ENCODE results near the gene BDH2.

BDH2 gene

GRCh38 chr4:103092245-103092644, 7.4 kb downstream of the BDH2 start:
- TF ChIP-seq CTCF (IDR thresholded peaks at IDR 0.05; ENCODE audit: unreplicated experiment in 3 of 3), result no peak
- no peak overlapping the region for H3K4me3 Mint-ChIP-seq
- peaks cover 60% of the 10 kb centered on the region for H3K36me3 Mint-ChIP-seq (ENCODE audit: low read depth)
- no peaks in the 10 kb centered on the region for H3K9me3 Mint-ChIP-seq
- no peaks in the 10 kb centered on the region for H3K27me3 Mint-ChIP-seq (ENCODE audit: low read depth)
- H3K27ac Mint-ChIP-seq, result no peak overlapping the region
- peaks cover 6% of the 10 kb centered on the region for H3K4me1 Mint-ChIP-seq

- no peaks in the 10 kb centered on the region for H3K27me3 Mint-ChIP-seq (ENCODE audit: low read depth)
- H3K36me3 Mint-ChIP-seq (ENCODE audit: low read depth), result peaks cover 60% of the 10 kb centered on the region
- H3K27ac Mint-ChIP-seq, result no peak overlapping the region
- peak; percentile 42 to 60 (median 51) for TF ChIP-seq CTCF (IDR thresholded peaks at IDR 0.05; ENCODE audit: unreplicated experiment in 3 of 3)
- H3K9me3 Mint-ChIP-seq, result no peaks in the 10 kb centered on the region
- no peak overlapping the region for H3K4me3 Mint-ChIP-seq
- peaks cover under 1% of the 10 kb centered on the region for H3K4me1 Mint-ChIP-seq
Measured at GRCh38 chr4:103091601-103092223, 7.9 kb downstream of the BDH2 start.

GRCh38 chr4:103089481-103089880, 10.2 kb downstream of the BDH2 start:
- Mint-ChIP-seq H3K36me3 (ENCODE audit: low read depth) (peaks cover 77% of the 10 kb centered on the region), H3K4me1 (no peaks in the 10 kb centered on the region), H3K27ac (no peak overlapping the region), H3K27me3 (ENCODE audit: low read depth) (no peaks in the 10 kb centered on the region), H3K9me3 (no peaks in the 10 kb centered on the region), H3K4me3 (no peak overlapping the region)
- TF ChIP-seq CTCF (IDR thresholded peaks at IDR 0.05; ENCODE audit: unreplicated experiment in 3 of 3), result no peak

- no peaks in the 10 kb centered on the region for H3K27me3 Mint-ChIP-seq (ENCODE audit: low read depth)
- no peaks in the 10 kb centered on the region for H3K9me3 Mint-ChIP-seq
- H3K4me3 Mint-ChIP-seq, result no peak overlapping the region
- H3K36me3 Mint-ChIP-seq (ENCODE audit: low read depth), result peaks cover 78% of the 10 kb centered on the region
- no peak overlapping the region for H3K27ac Mint-ChIP-seq
- no peak for TF ChIP-seq CTCF (IDR thresholded peaks at IDR 0.05; ENCODE audit: unreplicated experiment in 3 of 3)
- H3K4me1 Mint-ChIP-seq, result no peaks in the 10 kb centered on the region
Measured at GRCh38 chr4:103086551-103086950, 13.1 kb downstream of the BDH2 start.

- no peaks in the 10 kb centered on the region for H3K4me1 Mint-ChIP-seq
- TF ChIP-seq CTCF (IDR thresholded peaks at IDR 0.05; ENCODE audit: unreplicated experiment in 3 of 3), result no peak
- no peaks in the 10 kb centered on the region for H3K27me3 Mint-ChIP-seq (ENCODE audit: low read depth)
- H3K9me3 Mint-ChIP-seq, result no peaks in the 10 kb centered on the region
- H3K4me3 Mint-ChIP-seq, result no peak overlapping the region
- no peak overlapping the region for H3K27ac Mint-ChIP-seq
- H3K36me3 Mint-ChIP-seq (ENCODE audit: low read depth), result peaks cover 76% of the 10 kb centered on the region
Measured at GRCh38 chr4:103085555-103086196, 14.0 kb downstream of the BDH2 start.

- H3K4me1 Mint-ChIP-seq, result peaks cover 14% of the 10 kb centered on the region
- H3K27me3 Mint-ChIP-seq (ENCODE audit: low read depth), result no peaks in the 10 kb centered on the region
- H3K36me3 Mint-ChIP-seq (ENCODE audit: low read depth), result peaks cover 45% of the 10 kb centered on the region
- H3K9me3 Mint-ChIP-seq, result no peaks in the 10 kb centered on the region
- TF ChIP-seq CTCF (IDR thresholded peaks at IDR 0.05; ENCODE audit: unreplicated experiment in 3 of 3), result no peak
- no peak overlapping the region for H3K4me3 Mint-ChIP-seq
- no peak overlapping the region for H3K27ac Mint-ChIP-seq
Measured at GRCh38 chr4:103079621-103080020, 20.0 kb downstream of the BDH2 start.

Measured in nephron (organoid).